ENCODE measurements around the gene ASIC4.

Gene ASIC4

GRCh38 chr2:219533930-219534661 is 19.8 kb downstream of the ASIC4 start:
- H3K4me3 ChIP-seq (ENCODE audit: low read depth, low read length) = no peak overlapping the region
- no peak for DNase-seq (ENCODE audit: low read depth)
- TF ChIP-seq MAX (IDR thresholded peaks at IDR 0.05; ENCODE audit: low read depth, low read length) = no peak
- TF ChIP-seq CTCF (IDR thresholded peaks at IDR 0.05; ENCODE audit: low read depth, low read length) = no peak
- no peak for TF ChIP-seq POLR2A (IDR thresholded peaks at IDR 0.05; ENCODE audit: extremely low read depth, insufficient read length)
- TF ChIP-seq MYC (IDR thresholded peaks at IDR 0.05; ENCODE audit: low read depth, low read length) = no peak

GRCh38 chr2:219536425-219536824 is 22.1 kb downstream of the ASIC4 start:
- TF ChIP-seq CTCF (IDR thresholded peaks at IDR 0.05; ENCODE audit: low read depth, low read length) (no peak), MAX (IDR thresholded peaks at IDR 0.05; ENCODE audit: low read depth, low read length) (no peak), POLR2A (IDR thresholded peaks at IDR 0.05; ENCODE audit: extremely low read depth, insufficient read length) (no peak), MYC (IDR thresholded peaks at IDR 0.05; ENCODE audit: low read depth, low read length) (no peak)
- no peak overlapping the region for H3K4me3 ChIP-seq (ENCODE audit: low read depth, low read length)
- DNase-seq (ENCODE audit: low read depth) = no peak

- no peak overlapping the region for H3K4me3 ChIP-seq (ENCODE audit: low read depth, low read length)
- DNase-seq (ENCODE audit: low read depth) = no peak
- TF ChIP-seq MYC (IDR thresholded peaks at IDR 0.05; ENCODE audit: low read depth, low read length) = no peak
- no peak for TF ChIP-seq POLR2A (IDR thresholded peaks at IDR 0.05; ENCODE audit: extremely low read depth, insufficient read length)
- TF ChIP-seq MAX (IDR thresholded peaks at IDR 0.05; ENCODE audit: low read depth, low read length) = no peak
- TF ChIP-seq CTCF (IDR thresholded peaks at IDR 0.05; ENCODE audit: low read depth, low read length) = no peak
Measured at GRCh38 chr2:219536967-219537366, 22.7 kb downstream of the ASIC4 start.

GRCh38 chr2:219537657-219538488 is 23.6 kb downstream of the ASIC4 start:
- DNase-seq (ENCODE audit: low read depth) = no peak
- TF ChIP-seq MAX (IDR thresholded peaks at IDR 0.05; ENCODE audit: low read depth, low read length) = no peak
- TF ChIP-seq POLR2A (IDR thresholded peaks at IDR 0.05; ENCODE audit: extremely low read depth, insufficient read length) = no peak
- TF ChIP-seq CTCF (IDR thresholded peaks at IDR 0.05; ENCODE audit: low read depth, low read length) = no peak
- no peak for TF ChIP-seq MYC (IDR thresholded peaks at IDR 0.05; ENCODE audit: low read depth, low read length)
- H3K4me3 ChIP-seq (ENCODE audit: low read depth, low read length) = no peak overlapping the region

- TF ChIP-seq POLR2A (IDR thresholded peaks at IDR 0.05; ENCODE audit: extremely low read depth, insufficient read length) (no peak), CTCF (IDR thresholded peaks at IDR 0.05; ENCODE audit: low read depth, low read length) (no peak), MAX (IDR thresholded peaks at IDR 0.05; ENCODE audit: low read depth, low read length) (no peak), MYC (IDR thresholded peaks at IDR 0.05; ENCODE audit: low read depth, low read length) (no peak)
- no peak overlapping the region for H3K4me3 ChIP-seq (ENCODE audit: low read depth, low read length)
- peak; percentile 41 for DNase-seq (ENCODE audit: low read depth)
Measured at GRCh38 chr2:219538504-219538951, 24.2 kb downstream of the ASIC4 start.
